HG03135 (cell line): ENCODE data around the gene GSN.

ENCODE experiments used
- ATAC-seq: cut with Tn5 transposase; IDR thresholded peaks from one replicate; pipeline ENCODE4 v1.9.1; 2021; ENCODE audit warnings: mild to moderate bottlenecking, moderate library complexity; ENCODE audit not compliant: unreplicated experiment

GSN gene

GRCh38 chr9:121322037-121322736 is 54.2 kb downstream of the GSN start:
- no peak for ATAC-seq

- no peak for ATAC-seq
Observed at GRCh38 chr9:121322737-121323448, 54.9 kb downstream of the GSN start.

GRCh38 chr9:121323449-121324151 is 55.6 kb downstream of the GSN start:
- no peak for ATAC-seq

GRCh38 chr9:121324316-121324715 is 56.4 kb downstream of the GSN start:
- no peak for ATAC-seq

GRCh38 chr9:121324755-121325154 is 56.8 kb downstream of the GSN start:
- ATAC-seq: no peak

GRCh38 chr9:121325387-121325786 is 57.4 kb downstream of the GSN start:
- no peak for ATAC-seq

GRCh38 chr9:121326130-121326838 is 58.3 kb downstream of the GSN start:
- no peak for ATAC-seq

- no peak for ATAC-seq
Observed at GRCh38 chr9:121326901-121327613, 59.1 kb downstream of the GSN start.

- ATAC-seq: no peak
Observed at GRCh38 chr9:121328476-121328875, 60.5 kb downstream of the GSN start.

GRCh38 chr9:121328876-121329681 is 61.1 kb downstream of the GSN start:
- no peak for ATAC-seq

GRCh38 chr9:121331549-121331948 is 63.6 kb downstream of the GSN start:
- ATAC-seq: no peak

- ATAC-seq: no peak
Observed at GRCh38 chr9:121331992-121332685, 64.2 kb downstream of the GSN start.

- no peak for ATAC-seq
Observed at GRCh38 chr9:121333950-121334773, 66.2 kb downstream of the GSN start.

- ATAC-seq: no peak
Observed at GRCh38 chr9:121336665-121337064, 68.7 kb downstream of the GSN start.

- ATAC-seq: no peak
Observed at GRCh38 chr9:121339437-121339836, 71.5 kb downstream of the GSN start.

- ATAC-seq: no peak
Observed at GRCh38 chr9:121340676-121341392, 72.9 kb downstream of the GSN start.

- ATAC-seq: no peak
Observed at GRCh38 chr9:121344184-121344583, 76.2 kb downstream of the GSN start.

- ATAC-seq: no peak
Observed at GRCh38 chr9:121345070-121345469, 77.1 kb downstream of the GSN start.
